G401.6 (cell line): Measurements from ENCODE around the gene PCYT2.

ENCODE experiments used
- FAIRE-seq: peaks from 2 replicates; lab custom pipeline; 2012; peaks lifted over from hg19 to GRCh38; lab: Jason Lieb, UNC

PCYT2 gene

GRCh38 chr17:81851423-81851822 is 59.8 kb downstream of the PCYT2 start:
- FAIRE-seq = no peak
